NCI-H1092 (cell line): Measurements from ENCODE around the gene TRAPPC8.
A peak's percentile ranks its signal among the peaks of the same experiment; 100 is the strongest.
"Not testable (repeated sequence)": the region's sequence is repeated elsewhere in the genome, so short reads cannot be mapped to it uniquely, and the experiment has no call there.

Source experiments
- DNase-seq: peaks from one replicate; lab custom pipeline; 2025; lab: John Stamatoyannopoulos, UW

The TRAPPC8 gene

GRCh38 chr18:31942999-31943877, at the start of gene TRAPPC8:
Gene TRAPPC8 (minus strand): TSS chr18:31943128. CDS start chr18:31942764, 364 bp downstream.
- DNase-seq, result peak; percentile 100

GRCh38 chr18:31990823-31991222, 47.9 kb upstream of the TRAPPC8 start:
- no peak for DNase-seq

- no peak for DNase-seq
These were observed 41.0 kb upstream of the TRAPPC8 start for GRCh38 chr18:31983976-31984375.

- DNase-seq, result no peak
These were observed 40.1 kb upstream of the TRAPPC8 start for GRCh38 chr18:31983020-31983419.

GRCh38 chr18:31980863-31981262, 37.9 kb upstream of the TRAPPC8 start:
- no peak for DNase-seq

GRCh38 chr18:31979714-31980113, 36.8 kb upstream of the TRAPPC8 start:
- DNase-seq, result no peak

- no peak for DNase-seq
These were observed 35.7 kb upstream of the TRAPPC8 start for GRCh38 chr18:31978616-31979015.

- DNase-seq, result peak; percentile 28
These were observed 34.4 kb upstream of the TRAPPC8 start for GRCh38 chr18:31977270-31977872.

GRCh38 chr18:31976242-31976641, 33.3 kb upstream of the TRAPPC8 start:
- DNase-seq, result no peak

GRCh38 chr18:31973929-31974546, 31.1 kb upstream of the TRAPPC8 start:
- no peak for DNase-seq

- DNase-seq, result no peak
These were observed 27.7 kb upstream of the TRAPPC8 start for GRCh38 chr18:31970617-31971016.

- DNase-seq, result no peak
These were observed 22.5 kb upstream of the TRAPPC8 start for GRCh38 chr18:31965316-31965970.

GRCh38 chr18:31957728-31958127, 14.8 kb upstream of the TRAPPC8 start:
- DNase-seq, result no peak

GRCh38 chr18:31954349-31954748, 11.4 kb upstream of the TRAPPC8 start:
- no peak for DNase-seq

- DNase-seq, result not testable (repeated sequence)
These were observed 10.8 kb upstream of the TRAPPC8 start for GRCh38 chr18:31953699-31954098.

- DNase-seq, result no peak
These were observed 9.3 kb upstream of the TRAPPC8 start for GRCh38 chr18:31952223-31952622.

- no peak for DNase-seq
These were observed 7.7 kb upstream of the TRAPPC8 start for GRCh38 chr18:31950583-31950982.

GRCh38 chr18:31948349-31948748, 5.4 kb upstream of the TRAPPC8 start:
- not testable (repeated sequence) for DNase-seq

GRCh38 chr18:31946305-31947046, 3.5 kb upstream of the TRAPPC8 start:
- no peak for DNase-seq

GRCh38 chr18:31943878-31944816, 1.2 kb upstream of the TRAPPC8 start:
- DNase-seq, result no peak
